Measurements from ENCODE around the gene GRIK4. TPM values are rescaled to one million over a fixed set of nuclear protein-coding genes. Genes with fewer than 3 reads are reported as not detected.
A peak's percentile ranks its signal among the peaks of the same experiment; 100 is the strongest.

GRIK4 gene
- total RNA-seq (2021) (not detected in 2 replicates), Bru-seq, nascent RNA (percentile 1 among the genes with signal in this experiment), BruChase-seq, experiment 1, labeled RNA remaining after a 2-hour chase (percentile 4 among the genes with signal in this experiment), BruChase-seq, experiment 2, labeled RNA remaining after a 6-hour chase (percentile 2 among the genes with signal in this experiment)
- long read RNA-seq, result 0 reads

- DNase-seq, result peak; percentile 56 to 74
- Histone ChIP-seq H3K4me3 (peak within 1 kb of the TSS; percentile 44; the same call in 1 of the 2 replicates), H3K27ac (no peak within 1 kb of the TSS), H3K27me3 (ENCODE audit: insufficient read depth, low read depth) (peaks cover 72% of the 10 kb centered on the region), H3K36me3 (ENCODE audit: low read depth) (no peaks in the 10 kb centered on the region), H3K4me2 (peak within 1 kb of the TSS; percentile 64; the same call in 1 of the 2 replicates), H3K9me3 (ENCODE audit: insufficient read depth, low read depth) (no peaks in the 10 kb centered on the region), H3K4me1 (replicated peaks; ENCODE audit: insufficient read depth) (no peaks in the 10 kb centered on the region), H3K79me2 (ENCODE audit: low read depth) (no peaks in the 10 kb centered on the region), H4K20me1 (ENCODE audit: insufficient read depth) (no peaks in the 10 kb centered on the region; the same call in 1 of the 2 replicates), H3F3A (ENCODE audit: insufficient read depth, low read depth) (no peaks in the 10 kb centered on the region), H2AFZ (no peak within 1 kb of the TSS), H3K9me2 (ENCODE audit: insufficient read depth) (no peaks in the 10 kb centered on the region)
- ChIA-PET POLR2A (ENCODE audit: unreplicated experiment) (no interaction called here), CTCF (interaction anchor here (0.7 kb wide), 2 partner anchors 121 to 174 kb away, joined by 5 to 15 read pairs; no protein-coding TSS in a partner anchor)
- TF ChIP-seq, protein P1, sequence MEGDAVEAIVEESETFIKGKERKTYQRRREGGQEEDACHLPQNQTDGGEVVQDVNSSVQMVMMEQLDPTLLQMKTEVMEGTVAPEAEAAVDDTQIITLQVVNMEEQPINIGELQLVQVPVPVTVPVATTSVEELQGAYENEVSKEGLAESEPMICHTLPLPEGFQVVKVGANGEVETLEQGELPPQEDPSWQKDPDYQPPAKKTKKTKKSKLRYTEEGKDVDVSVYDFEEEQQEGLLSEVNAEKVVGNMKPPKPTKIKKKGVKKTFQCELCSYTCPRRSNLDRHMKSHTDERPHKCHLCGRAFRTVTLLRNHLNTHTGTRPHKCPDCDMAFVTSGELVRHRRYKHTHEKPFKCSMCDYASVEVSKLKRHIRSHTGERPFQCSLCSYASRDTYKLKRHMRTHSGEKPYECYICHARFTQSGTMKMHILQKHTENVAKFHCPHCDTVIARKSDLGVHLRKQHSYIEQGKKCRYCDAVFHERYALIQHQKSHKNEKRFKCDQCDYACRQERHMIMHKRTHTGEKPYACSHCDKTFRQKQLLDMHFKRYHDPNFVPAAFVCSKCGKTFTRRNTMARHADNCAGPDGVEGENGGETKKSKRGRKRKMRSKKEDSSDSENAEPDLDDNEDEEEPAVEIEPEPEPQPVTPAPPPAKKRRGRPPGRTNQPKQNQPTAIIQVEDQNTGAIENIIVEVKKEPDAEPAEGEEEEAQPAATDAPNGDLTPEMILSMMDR (conservative IDR thresholded peaks at IDR 0.05), result peak; percentile 97
- no peak for TF ChIP-seq EZH2 (IDR thresholded peaks at IDR 0.05; ENCODE audit: low read depth)
- no TSS peak for BruUV-seq (replicated peaks)
- intact Hi-C loops (cut with micrococcal nuclease; ENCODE audit: unreplicated experiment), result loop anchor here (1.0 to 10.0 kb wide), 7 partner anchors 174 to 1081 kb away; no protein-coding TSS in a partner anchor
Observed at GRCh38 chr11:120511116-120511819, at the start of gene GRIK4. GRIK4 (plus strand) TSS chr11:120511748; CDS start chr11:120660319, 148,571 bp downstream.

- TF ChIP-seq, protein P1 (conservative IDR thresholded peaks at IDR 0.05), result no peak
- no peak for TF ChIP-seq EZH2 (IDR thresholded peaks at IDR 0.05; ENCODE audit: low read depth)
Observed at GRCh38 chr11:120462825-120463224, 48.7 kb upstream of the GRIK4 start.

GRCh38 chr11:120465921-120466534 lies 45.5 kb upstream of the GRIK4 start:
- no peak overlapping the region for H3K4me2 ChIP-seq
- H2AFZ ChIP-seq, result no peak overlapping the region
- no peaks in the 10 kb centered on the region for H3K27me3 ChIP-seq (ENCODE audit: insufficient read depth, low read depth)
- no peak for DNase-seq
- peaks cover 3% of the 10 kb centered on the region; the same call in 1 of the 2 replicates for H3F3A ChIP-seq (ENCODE audit: insufficient read depth, low read depth)
- H3K9me3 ChIP-seq (ENCODE audit: insufficient read depth, low read depth), result no peaks in the 10 kb centered on the region
- H3K4me3 ChIP-seq, result no peak overlapping the region
- no peaks in the 10 kb centered on the region for H3K4me1 ChIP-seq (replicated peaks; ENCODE audit: insufficient read depth)
- H3K27ac ChIP-seq, result no peak overlapping the region
- intact Hi-C loops (cut with micrococcal nuclease; ENCODE audit: unreplicated experiment), result no loop called here
- TF ChIP-seq EZH2 (IDR thresholded peaks at IDR 0.05; ENCODE audit: low read depth), result no peak
- TF ChIP-seq, protein P1 (conservative IDR thresholded peaks at IDR 0.05), result no peak
- no peaks in the 10 kb centered on the region for H4K20me1 ChIP-seq (ENCODE audit: insufficient read depth)
- CTCF ChIA-PET, result no interaction called here
- no TSS peak for BruUV-seq (replicated peaks)
- peaks cover 48% of the 10 kb centered on the region for H3K36me3 ChIP-seq (ENCODE audit: low read depth)
- POLR2A ChIA-PET (ENCODE audit: unreplicated experiment), result no interaction called here
- no peaks in the 10 kb centered on the region for H3K9me2 ChIP-seq (ENCODE audit: insufficient read depth)
- no peaks in the 10 kb centered on the region for H3K79me2 ChIP-seq (ENCODE audit: low read depth)

More at GRCh38 chr11:120462825-120463224, 48.7 kb upstream of the GRIK4 start:
- no TSS peak for BruUV-seq (replicated peaks)
- Histone ChIP-seq H3K9me3 (ENCODE audit: insufficient read depth, low read depth) (no peaks in the 10 kb centered on the region), H3F3A (ENCODE audit: insufficient read depth, low read depth) (no peaks in the 10 kb centered on the region; the same call in 1 of the 2 replicates), H2AFZ (no peak overlapping the region), H4K20me1 (ENCODE audit: insufficient read depth) (no peaks in the 10 kb centered on the region), H3K79me2 (ENCODE audit: low read depth) (no peaks in the 10 kb centered on the region), H3K27me3 (ENCODE audit: insufficient read depth, low read depth) (no peaks in the 10 kb centered on the region), H3K4me2 (no peak overlapping the region), H3K36me3 (ENCODE audit: low read depth) (peaks cover 44% of the 10 kb centered on the region), H3K4me1 (replicated peaks; ENCODE audit: insufficient read depth) (no peaks in the 10 kb centered on the region), H3K27ac (no peak overlapping the region), H3K4me3 (no peak overlapping the region), H3K9me2 (ENCODE audit: insufficient read depth) (no peaks in the 10 kb centered on the region)
- DNase-seq, result no peak
- ChIA-PET POLR2A (ENCODE audit: unreplicated experiment) (no interaction called here), CTCF (no interaction called here)
- intact Hi-C loops (cut with micrococcal nuclease; ENCODE audit: unreplicated experiment), result no loop called here
